ENCODE measurements around the gene CCNI.
"Not testable (repeated sequence)": the region's sequence is repeated elsewhere in the genome, so short reads cannot be mapped to it uniquely, and the experiment has no call there.

CCNI gene

DNA sequence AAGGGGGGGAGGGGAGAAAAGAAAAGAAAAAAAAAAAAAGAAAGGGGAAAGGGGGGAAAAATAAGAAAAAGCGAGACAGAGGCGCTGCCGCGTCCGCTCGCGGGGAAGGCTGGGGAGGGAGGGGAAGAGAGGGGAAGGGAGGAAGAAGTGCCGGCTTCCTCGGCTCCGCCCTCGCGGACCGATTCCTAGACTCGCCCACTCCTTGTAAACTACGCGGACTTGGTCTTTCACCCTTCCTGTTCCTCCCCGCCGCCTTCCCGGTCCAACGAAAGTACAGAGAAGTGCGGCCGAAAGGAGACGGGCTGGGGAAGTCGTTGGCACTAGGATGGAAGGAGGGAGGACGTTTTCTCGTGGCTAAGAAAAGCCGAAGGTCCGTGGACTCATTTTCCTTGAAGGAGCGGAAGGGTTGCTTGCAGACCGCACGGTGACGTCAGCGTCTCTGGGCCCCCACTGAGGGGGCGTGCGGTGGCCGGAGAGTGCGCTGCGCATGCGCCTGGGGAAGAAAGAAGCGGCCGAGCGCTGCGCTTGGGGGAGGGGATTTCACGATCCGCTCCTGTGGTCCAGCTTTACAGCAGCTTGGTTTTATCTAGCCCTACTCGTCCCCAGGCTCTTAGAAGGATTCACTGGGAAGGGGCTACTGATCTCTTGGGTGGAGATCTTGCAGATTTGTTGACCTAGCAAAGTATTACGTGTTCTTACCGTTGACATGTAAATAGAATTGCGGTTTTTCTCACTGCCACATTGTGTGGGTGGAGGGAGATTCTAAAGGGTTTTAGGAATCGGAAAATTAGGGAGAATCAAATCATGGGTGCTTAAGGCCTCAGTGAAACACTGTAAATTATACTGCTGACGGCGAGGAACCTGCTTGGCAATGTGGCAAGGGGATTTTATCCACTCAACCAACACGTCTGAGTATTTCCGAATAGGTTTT lies at the start of gene CCNI:
TSS of gene CCNI (minus strand) at position 121 of the 931 bp plus-strand sequence. CDS start 9,627 bp downstream, outside the sequence.
- DNase-seq (ENCODE audit: low spot score), result peak; percentile 98

DNA sequence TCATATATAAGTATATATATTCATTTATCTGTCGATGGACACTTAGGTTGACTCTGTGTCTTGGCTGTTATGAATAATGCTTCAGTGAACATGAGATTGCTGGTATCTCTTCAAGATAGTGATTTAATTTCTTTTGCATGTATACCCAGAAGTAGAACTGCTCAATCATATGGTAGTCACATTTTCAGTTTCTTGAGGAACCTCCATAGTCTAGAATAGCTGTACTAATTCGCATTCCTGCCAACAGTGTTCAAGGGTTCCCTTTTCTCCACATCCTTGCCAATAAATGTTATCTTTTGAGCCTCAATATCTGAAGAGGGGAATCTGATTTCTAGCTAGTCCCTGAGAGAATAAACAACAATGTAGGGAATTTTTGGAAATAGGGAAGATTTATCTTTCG lies 48.8 kb upstream of the CCNI start:
- no peak for DNase-seq (ENCODE audit: low spot score)

DNA sequence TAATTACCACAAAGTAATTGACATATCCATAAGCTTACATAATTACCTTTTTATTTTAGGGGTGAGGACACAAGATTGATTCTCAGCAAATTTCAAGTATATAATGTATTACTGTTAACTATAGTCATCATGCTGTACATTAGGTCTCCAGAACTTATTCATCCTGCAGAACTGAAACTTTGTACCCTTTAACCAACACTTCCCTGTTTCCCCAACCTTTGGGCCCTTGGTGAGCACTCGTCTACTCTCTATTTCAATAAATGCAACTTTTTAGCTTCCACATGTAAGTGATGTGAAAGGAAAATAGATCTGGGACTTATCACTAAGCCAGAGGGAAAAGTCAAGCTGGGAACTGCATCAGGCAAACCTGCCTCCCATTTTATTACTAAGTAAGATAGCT lies 47.6 kb upstream of the CCNI start:
- DNase-seq (ENCODE audit: low spot score), result no peak

GRCh38 chr4:77122656-77123055 lies 46.9 kb upstream of the CCNI start:
- DNase-seq (ENCODE audit: low spot score), result no peak

DNA sequence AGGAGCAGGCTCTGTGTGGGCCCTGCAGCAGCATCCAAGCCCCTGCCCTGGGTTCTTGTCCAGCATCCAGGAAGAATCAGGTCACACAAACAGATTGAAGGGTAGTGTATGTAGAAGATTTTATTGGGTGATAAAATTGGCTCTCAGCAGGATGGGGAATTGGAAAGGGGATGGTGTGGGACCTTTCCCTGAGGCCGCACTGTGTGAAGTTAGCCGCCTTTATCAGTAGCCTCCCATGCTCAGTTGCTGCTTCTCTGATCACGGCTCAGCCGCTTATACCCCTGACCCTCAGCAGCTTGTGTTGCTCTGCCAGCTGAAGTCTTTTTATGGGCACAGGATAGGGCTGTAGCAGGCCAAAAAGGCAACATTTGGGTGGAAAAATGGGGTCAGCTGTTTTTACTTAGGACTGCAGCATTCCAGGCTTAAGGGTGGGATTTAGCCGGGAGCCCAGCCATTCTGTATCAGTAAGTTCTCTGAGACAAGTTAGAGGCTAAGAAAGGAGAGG lies 46.0 kb upstream of the CCNI start:
- DNase-seq (ENCODE audit: low spot score), result no peak

DNA sequence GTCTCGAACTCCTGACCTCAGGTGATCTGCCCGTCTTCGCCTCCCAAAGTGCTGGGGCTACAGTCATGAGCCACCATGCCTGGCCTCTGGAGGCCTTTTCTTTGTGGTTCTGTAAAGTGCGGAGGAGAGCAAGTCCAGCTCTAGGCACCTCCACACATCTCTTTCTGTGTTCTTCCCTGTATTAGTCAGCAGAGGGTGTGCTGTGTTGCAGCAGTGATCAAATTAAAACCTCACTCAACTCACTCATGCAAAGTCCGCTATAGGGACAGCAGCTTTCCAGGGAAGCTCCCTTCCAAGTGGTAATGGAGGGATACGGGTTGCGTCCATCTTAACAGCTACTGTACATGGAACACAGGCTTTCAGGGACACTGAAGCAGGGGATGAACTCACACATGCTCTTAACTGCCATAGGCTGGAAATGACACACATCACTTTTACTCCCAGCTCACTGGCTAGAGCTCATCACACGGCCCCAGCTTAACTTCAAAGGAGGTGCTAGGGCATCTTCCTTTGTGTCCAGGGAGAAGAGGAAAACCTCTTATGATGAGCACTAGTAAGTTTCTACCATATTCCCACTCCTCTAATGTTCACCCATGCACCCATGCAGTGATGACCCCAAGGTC lies 45.2 kb upstream of the CCNI start:
- peak; percentile 13 for DNase-seq (ENCODE audit: low spot score)

- no peak for DNase-seq (ENCODE audit: low spot score)
Measured at GRCh38 chr4:77117721-77118120, 41.9 kb upstream of the CCNI start.

DNA sequence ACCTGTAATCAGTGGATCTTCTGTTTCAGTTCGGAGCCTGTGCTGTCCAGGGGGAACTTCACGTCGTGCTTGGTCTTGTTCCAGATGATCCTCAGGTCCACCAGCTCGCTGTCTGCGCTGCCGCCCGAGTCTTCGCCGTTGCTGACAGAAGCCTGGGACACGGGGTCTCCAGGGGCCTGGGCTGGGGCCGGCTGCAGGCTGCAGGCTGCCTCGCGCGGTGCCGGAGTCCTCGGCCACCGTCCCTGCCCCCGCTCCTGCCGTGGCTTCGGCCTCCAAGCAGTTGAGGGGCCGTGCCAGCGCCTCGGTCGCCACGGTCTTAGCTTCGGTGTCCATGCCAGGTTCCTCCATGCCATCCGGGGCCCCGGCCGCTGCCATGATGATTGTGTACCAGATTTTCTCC lies 37.3 kb upstream of the CCNI start:
- no peak for DNase-seq (ENCODE audit: low spot score)

- no peak for DNase-seq (ENCODE audit: low spot score)
Measured at GRCh38 chr4:77110730-77111129, 34.9 kb upstream of the CCNI start.

DNA sequence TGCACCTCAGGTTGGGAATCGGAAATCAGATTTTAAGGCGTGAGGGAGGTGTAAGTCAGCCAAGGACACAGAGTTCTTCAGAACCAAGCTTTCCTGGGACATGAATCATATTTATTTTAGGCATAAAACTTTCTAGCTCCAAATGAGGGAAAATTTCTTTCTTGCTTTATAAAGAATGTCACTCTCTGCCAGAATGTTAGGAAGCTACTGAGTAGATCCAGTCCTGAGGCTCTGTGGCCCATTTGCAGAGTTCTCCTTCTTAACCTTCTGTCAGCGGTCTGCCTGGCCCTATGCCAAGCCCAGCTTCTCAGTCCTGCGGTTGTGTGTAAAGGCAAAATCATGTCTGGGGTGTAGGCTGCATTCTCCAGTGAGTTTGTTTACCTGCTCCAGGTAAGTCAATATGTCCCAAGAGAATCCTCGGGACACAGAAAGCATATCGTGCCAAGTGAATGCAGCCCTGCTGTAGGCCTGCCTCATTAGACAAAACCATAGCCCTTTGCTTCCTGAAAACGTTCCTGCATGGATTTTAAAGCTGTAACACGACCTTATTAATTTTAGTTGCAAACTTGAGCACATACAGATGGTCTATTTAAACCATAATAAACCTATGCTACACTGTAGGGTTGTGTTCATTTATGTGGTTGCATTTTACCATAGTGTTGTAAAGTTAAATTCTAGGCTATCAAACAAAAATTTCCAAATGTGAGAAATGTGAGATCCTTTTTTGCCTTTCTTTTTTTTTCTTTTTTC lies 29.2 kb upstream of the CCNI start:
- DNase-seq (ENCODE audit: low spot score), result peak; percentile 31

DNA sequence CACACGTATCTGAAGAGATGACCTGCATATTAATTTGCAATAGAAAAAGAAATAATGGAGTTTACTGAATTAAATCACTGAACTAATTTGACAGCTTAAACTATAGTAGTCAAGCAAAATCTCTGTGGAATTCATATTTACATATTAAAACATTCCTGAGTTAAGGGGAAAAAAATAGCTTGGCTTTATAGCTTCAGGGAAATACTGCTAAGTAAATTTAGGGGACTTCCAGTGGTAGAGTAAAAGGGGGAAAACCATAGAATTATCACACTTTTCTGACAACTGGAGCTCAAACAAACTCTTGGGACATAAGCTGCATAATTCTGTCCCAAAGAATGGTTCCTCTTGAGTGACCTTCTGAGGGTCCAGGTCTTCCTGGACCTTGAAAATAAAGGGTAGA lies 28.6 kb upstream of the CCNI start:
- DNase-seq (ENCODE audit: low spot score), result no peak

DNA sequence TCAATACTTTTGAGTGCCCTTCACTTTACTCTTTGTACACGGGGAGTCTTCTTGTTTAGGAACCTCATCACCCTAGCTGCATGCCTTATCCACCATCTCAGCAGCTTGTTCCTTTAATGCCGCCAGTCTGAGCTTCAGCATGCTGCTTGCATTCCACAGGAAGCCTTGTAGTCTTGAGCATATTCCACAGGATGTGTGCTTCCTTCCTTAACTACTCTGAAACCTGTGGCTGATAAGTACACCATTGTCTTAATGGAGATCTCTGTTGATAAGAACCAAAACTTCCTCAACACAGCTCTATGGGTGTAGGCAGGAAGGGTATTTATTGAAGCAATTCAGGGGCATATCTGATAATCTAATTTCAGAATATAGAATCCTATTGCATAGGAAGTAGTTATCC lies 24.4 kb upstream of the CCNI start:
- no peak for DNase-seq (ENCODE audit: low spot score)

DNA sequence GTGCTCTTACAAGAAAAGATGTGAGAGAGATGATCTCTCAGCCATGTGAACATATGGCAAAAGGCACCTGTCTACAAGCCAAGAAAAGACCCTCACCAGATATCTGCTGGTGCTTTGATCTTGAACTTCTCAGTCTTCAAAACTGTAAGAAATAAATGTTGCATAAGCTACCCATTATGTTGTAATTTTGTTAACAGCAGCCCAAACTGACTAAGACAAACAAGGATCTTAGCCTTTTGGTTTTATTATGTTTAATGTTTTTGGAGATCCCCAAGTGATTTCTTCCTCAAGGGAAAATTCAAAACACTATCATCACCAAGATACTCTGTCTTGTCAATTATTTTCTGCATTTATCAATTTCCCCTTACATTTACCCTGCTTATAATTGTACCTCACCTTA lies 21.8 kb upstream of the CCNI start:
- DNase-seq (ENCODE audit: low spot score), result no peak

DNA sequence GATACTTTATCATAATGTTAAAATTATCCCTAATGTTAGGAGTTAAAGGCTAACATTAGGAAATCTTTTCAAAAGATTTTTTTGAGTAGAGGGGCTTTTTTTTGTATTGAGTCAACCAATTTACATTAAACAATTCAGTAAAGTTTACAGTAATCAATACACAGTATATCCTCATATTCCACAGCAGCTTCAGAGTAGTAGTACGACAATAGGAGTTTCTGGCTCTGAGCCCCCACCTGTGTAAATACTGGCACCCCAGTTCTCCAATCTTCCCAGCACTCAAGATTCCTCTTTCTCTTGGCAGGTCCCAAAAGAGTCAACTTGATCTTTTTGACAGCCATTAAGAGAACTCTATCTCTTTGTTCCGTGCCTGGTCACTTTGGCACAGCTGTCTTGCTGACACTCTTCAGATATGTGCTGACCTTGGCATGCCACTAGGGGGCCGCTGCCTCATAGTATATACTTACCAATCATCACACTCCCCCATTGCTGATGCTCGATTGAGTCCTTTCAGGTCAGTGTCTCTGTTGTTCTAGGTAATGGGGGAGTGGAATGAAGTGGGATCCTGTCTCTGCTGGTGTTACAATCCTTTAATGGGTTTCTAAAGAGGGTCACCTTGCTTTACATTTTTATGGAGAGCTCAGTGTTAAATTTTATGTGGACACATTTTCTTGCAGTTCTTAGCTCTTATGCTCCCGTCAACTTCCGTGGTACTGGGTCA lies 19.5 kb upstream of the CCNI start:
- DNase-seq (ENCODE audit: low spot score), result peak; percentile 76

DNA sequence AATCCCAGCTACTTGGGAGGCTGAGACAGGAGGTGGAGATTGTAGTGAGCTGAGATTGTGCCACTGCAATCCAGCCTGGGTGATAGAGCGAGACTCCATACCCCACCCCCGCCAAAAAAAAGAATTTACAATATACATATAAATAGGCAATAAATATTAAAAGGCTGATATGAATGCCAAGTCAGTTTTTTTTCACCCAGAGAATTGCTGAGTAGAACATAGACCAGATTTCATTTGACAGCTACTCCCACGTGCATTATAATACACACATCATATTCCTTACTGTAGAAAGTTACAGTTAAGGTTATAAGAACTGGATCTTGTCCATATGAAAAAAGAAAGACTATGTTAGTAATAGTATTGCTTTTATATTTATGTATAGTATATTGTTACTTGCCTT lies 18.7 kb upstream of the CCNI start:
- DNase-seq (ENCODE audit: low spot score), result no peak

GRCh38 chr4:77093401-77093800 lies 17.6 kb upstream of the CCNI start:
- peak; percentile 50 for DNase-seq (ENCODE audit: low spot score)

- peak; percentile 47 for DNase-seq (ENCODE audit: low spot score)
Measured at GRCh38 chr4:77092975-77093374, 17.2 kb upstream of the CCNI start.

DNA sequence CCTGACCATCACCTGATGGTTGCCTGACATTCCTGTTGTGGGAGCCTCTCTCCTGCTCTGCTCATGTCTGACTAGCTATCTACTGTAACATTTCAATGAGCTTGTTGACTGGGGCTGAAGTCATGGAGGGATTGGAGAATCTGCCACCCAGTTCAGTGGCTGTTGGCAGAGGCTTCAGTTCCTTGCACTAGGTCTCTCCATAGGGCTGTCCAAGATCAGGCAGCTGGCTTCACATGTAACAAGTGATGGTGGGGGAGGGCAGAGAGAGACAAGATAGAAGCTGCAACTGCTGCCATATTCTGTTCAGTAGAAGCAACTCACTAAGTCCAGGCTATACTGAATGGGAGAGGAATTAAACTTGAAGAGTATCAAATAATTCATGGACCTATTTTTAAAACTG lies 14.1 kb upstream of the CCNI start:
- no peak for DNase-seq (ENCODE audit: low spot score)

DNA sequence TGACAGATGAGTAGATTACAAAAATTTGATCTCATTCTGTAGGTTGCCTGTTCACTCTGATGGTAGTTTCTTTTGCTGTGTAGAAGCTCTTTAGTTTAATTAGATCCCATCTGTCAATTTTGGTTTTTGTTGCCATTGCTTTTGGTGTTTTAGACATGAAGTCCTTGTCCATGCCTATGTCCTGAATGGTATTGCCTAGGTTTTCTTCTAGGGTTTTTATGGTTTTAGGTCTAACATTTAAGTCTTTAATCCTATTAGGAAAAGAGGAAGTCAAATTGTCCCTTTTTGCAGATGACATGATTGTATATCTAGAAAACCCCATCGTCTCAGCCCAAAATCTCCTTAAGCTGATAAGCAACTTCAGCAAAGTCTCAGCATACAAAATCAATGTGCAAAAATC lies 11.2 kb upstream of the CCNI start:
- DNase-seq (ENCODE audit: low spot score), result not testable (repeated sequence)

DNA sequence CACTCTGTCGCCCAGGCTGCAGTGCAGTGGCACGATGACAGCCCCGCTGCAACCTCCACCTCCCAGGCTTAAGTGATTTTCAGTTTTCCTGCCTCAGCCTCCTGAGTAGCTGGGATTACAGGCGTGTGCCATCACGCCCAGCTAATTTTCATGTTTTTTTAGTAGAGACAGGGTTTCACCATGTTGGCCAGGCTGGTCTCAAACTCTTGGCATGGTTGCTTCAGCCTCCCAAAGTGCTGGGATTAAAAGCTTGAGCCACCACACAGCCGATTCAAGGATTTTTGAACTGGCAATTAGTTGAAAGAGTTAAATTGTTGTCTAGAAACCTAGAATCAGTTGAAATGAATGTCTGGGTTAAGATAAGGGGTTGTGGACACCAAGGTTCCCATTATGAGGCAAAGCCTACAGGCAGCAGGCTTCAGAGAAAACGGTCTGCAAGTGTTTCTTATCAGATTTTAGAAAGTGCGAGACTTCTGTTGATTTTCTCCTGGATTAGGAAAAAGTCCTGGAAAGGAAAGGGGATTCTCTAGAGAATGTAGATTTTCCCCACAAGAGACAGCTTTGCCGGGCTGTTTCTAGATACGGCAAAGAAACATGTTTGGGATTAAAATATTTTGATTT lies 8.3 kb upstream of the CCNI start:
- no peak for DNase-seq (ENCODE audit: low spot score)

DNA sequence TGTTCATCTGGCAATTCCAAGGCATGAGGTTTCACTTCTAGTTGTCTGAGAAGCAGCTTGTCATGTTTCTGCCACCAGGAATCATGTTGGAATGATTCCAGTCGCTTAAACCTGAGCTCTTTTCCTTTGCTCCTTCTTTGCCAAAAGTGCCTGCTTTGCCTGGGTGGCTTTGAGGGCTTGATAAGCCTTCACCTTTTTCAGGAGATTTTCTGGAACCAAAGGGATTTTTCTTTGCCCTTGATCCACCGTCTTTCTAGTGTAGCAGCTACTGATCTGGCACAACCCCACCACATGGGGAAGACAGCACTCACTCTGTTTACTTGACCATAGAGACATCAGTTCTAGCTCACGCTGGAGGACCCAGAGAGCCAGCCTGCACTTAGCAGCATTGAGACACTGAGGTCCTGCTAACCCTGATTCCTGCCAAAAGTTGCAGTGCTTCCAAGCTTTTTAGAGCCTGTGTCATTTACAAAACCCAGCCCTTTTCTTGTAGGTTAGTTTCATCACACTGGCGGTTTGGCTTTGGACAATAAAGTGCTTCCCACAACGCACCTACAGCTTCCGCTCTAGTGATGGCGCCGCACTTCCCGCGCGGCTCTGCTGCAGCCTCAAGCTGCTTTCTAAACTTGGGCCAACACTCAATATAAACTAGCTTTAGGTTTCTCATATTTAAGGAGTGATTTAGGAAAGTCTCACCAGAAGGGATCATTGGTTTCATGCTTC lies 7.3 kb upstream of the CCNI start:
- no peak for DNase-seq (ENCODE audit: low spot score)

All from GM03348 (cell line).